Stomach (tissue), 4 donors: Measurements from ENCODE around the gene PRKCB.

Experiments used
- CTCF ChIP-seq, 7 experiments: fragments of 450-650 bp in 4 of 7; fragments of 200-600 bp in 3 of 7; sonication (generic) in 3 of 7; IDR thresholded peaks; one replicate each; pipeline ENCODE4 v1.5.1; 2016 to 2019; ENCODE audit warnings: antibody characterized with exemption in 7 of 7, control low read depth in 2 of 7, mild to moderate bottlenecking in 1 of 7
- POLR2A ChIP-seq, 4 donors: fragments of 450-650 bp; IDR thresholded peaks; one replicate each; pipeline ENCODE4 v1.6.1; 2016; ENCODE audit warnings: antibody characterized with exemption in 4 of 4, control low read depth in 2 of 4, mild to moderate bottlenecking in 1 of 4, moderate library complexity in 1 of 4

GRCh38 chr16:24135624-24136565 is 300.1 kb downstream of the PRKCB start:
- no peak for TF ChIP-seq CTCF (IDR thresholded peaks at IDR 0.05)
- TF ChIP-seq POLR2A (IDR thresholded peaks at IDR 0.05) = no peak
